Suprapubic skin (tissue), 4 donors: Measurements from ENCODE around the gene PTPN20. TPM values are rescaled to one million over a fixed set of nuclear protein-coding genes. Genes with fewer than 3 reads are reported as not detected.

ENCODE experiments used
- DNase-seq, 2 donors: peaks; one replicate each; pipeline ENCODE4 v3.0.0-alpha.2; 2019; ENCODE audit warnings: low spot score in 2 of 2
- H3K27ac ChIP-seq: fragments of 200-600 bp; sonication (generic); one replicate; pipeline ENCODE4 v1.5.1; 2019
- H3K27me3 ChIP-seq: fragments of 200-600 bp; sonication (generic); one replicate; pipeline ENCODE4 v1.5.1; 2019
- H3K36me3 ChIP-seq: fragments of 200-600 bp; sonication (generic); one replicate; pipeline ENCODE4 v1.5.1; 2019
- H3K4me1 ChIP-seq: fragments of 200-600 bp; sonication (generic); one replicate; pipeline ENCODE4 v1.5.1; 2019
- H3K4me3 ChIP-seq: fragments of 200-600 bp; sonication (generic); one replicate; pipeline ENCODE4 v1.5.1; 2019; ENCODE audit warnings: mild to moderate bottlenecking
- H3K9me3 ChIP-seq: fragments of 200-600 bp; sonication (generic); one replicate; pipeline ENCODE4 v1.5.1; 2019
- CTCF ChIP-seq, 2 donors: fragments of 200-600 bp in 1 of 2; fragments of 450-650 bp in 1 of 2; sonication (generic) in 1 of 2; IDR thresholded peaks; one replicate each; pipeline ENCODE4 v1.5.1; 2016 to 2019; ENCODE audit warnings: antibody characterized with exemption in 2 of 2, mild to moderate bottlenecking in 1 of 2, moderate library complexity in 1 of 2
- EP300 ChIP-seq: sonication (generic); formaldehyde crosslinking; IDR thresholded peaks from one replicate; pipeline ENCODE4 v1.6.1; 2017; ENCODE audit warnings: antibody characterized with exemption
- POLR2A ChIP-seq, 2 donors: fragments of 450-650 bp; IDR thresholded peaks; one replicate each; pipeline ENCODE4 v1.6.1; 2017; ENCODE audit warnings: antibody characterized with exemption in 2 of 2, mild to moderate bottlenecking in 2 of 2, moderate library complexity in 2 of 2
- POLR2AphosphoS5 ChIP-seq, 3 donors: sonication (generic); formaldehyde crosslinking; IDR thresholded peaks; one replicate each; pipeline ENCODE4 v1.6.1; 2017; ENCODE audit warnings: antibody characterized with exemption in 3 of 3
- WGBS: methylation state at CpG from one replicate; pipeline ENCODE4 v1.1.5; 2018; 5-methylcytosine and 5-hydroxymethylcytosine counted together
- total RNA-seq, 4 donors: library from RNA; depleted of rRNA; stranded (reverse); fragments of >200 nt; gene quantifications; one replicate each; pipeline ENCODE4 v1.1.0, GENCODE V29; 2016

PTPN20 gene
- total RNA-seq, 4 donors from 2014 or later: 3.2 to 11.5 (median 6.4) TPM

- H3K27me3 ChIP-seq: no peaks in the 10 kb centered on the region
- H3K27ac ChIP-seq: no peak overlapping the region
- H3K4me1 ChIP-seq: peaks cover 6% of the 10 kb centered on the region
- TF ChIP-seq EP300 (no peak), CTCF (IDR thresholded peaks at IDR 0.05) (no peak), POLR2AphosphoS5 (IDR thresholded peaks at IDR 0.05) (no peak)
- no peak overlapping the region for H3K4me3 ChIP-seq
- peak; percentile 47 to 68 for DNase-seq
- H3K36me3 ChIP-seq: no peaks in the 10 kb centered on the region
- no peaks in the 10 kb centered on the region for H3K9me3 ChIP-seq
- 60% methylated on average over 6 of the region's 9 CpGs for WGBS
These were observed 116.0 kb downstream of the PTPN20 start for GRCh38 chr10:47027108-47027783.

- H3K27me3 ChIP-seq: no peaks in the 10 kb centered on the region
- H3K4me3 ChIP-seq: no peak overlapping the region
- H3K36me3 ChIP-seq: no peaks in the 10 kb centered on the region
- 90% methylated on average over 8 of the region's 8 CpGs for WGBS
- H3K4me1 ChIP-seq: peaks cover 6% of the 10 kb centered on the region
- H3K27ac ChIP-seq: no peak overlapping the region
- no peak for TF ChIP-seq POLR2AphosphoS5 (IDR thresholded peaks at IDR 0.05)
- TF ChIP-seq CTCF (IDR thresholded peaks at IDR 0.05): no peak
- TF ChIP-seq POLR2A (IDR thresholded peaks at IDR 0.05): no peak
- TF ChIP-seq EP300: no peak
- no peaks in the 10 kb centered on the region for H3K9me3 ChIP-seq
- peak; percentile 38 to 61 for DNase-seq
These were observed 116.6 kb downstream of the PTPN20 start for GRCh38 chr10:47027784-47028260.

- Histone ChIP-seq H3K27ac (no peak overlapping the region), H3K9me3 (no peaks in the 10 kb centered on the region), H3K4me3 (no peak overlapping the region), H3K36me3 (no peaks in the 10 kb centered on the region), H3K27me3 (no peaks in the 10 kb centered on the region), H3K4me1 (peaks cover 10% of the 10 kb centered on the region)
- TF ChIP-seq EP300 (no peak), POLR2A (IDR thresholded peaks at IDR 0.05) (no peak), CTCF (IDR thresholded peaks at IDR 0.05) (no peak), POLR2AphosphoS5 (IDR thresholded peaks at IDR 0.05) (no peak)
- DNase-seq: peak; percentile 38 to 69
- 96% methylated on average over 8 of the region's 8 CpGs for WGBS
These were observed 117.2 kb downstream of the PTPN20 start for GRCh38 chr10:47028466-47028865.

GRCh38 chr10:47029181-47030009 lies 118.2 kb downstream of the PTPN20 start:
- H3K27me3 ChIP-seq: no peaks in the 10 kb centered on the region
- no peak overlapping the region for H3K4me3 ChIP-seq
- DNase-seq: peak; percentile 38 to 71
- no peaks in the 10 kb centered on the region for H3K36me3 ChIP-seq
- TF ChIP-seq POLR2AphosphoS5 (IDR thresholded peaks at IDR 0.05): no peak
- TF ChIP-seq POLR2A (IDR thresholded peaks at IDR 0.05): no peak
- no peak for TF ChIP-seq CTCF (IDR thresholded peaks at IDR 0.05)
- no peak for TF ChIP-seq EP300
- H3K9me3 ChIP-seq: no peaks in the 10 kb centered on the region
- WGBS: 86% methylated on average over 9 of the region's 13 CpGs
- H3K27ac ChIP-seq: peak overlapping the region; percentile 70
- peaks cover 10% of the 10 kb centered on the region for H3K4me1 ChIP-seq

- no peak overlapping the region for H3K4me3 ChIP-seq
- no peaks in the 10 kb centered on the region for H3K9me3 ChIP-seq
- WGBS: 72% methylated on average over 9 of the region's 10 CpGs
- no peaks in the 10 kb centered on the region for H3K36me3 ChIP-seq
- DNase-seq: peak; percentile 67 to 82
- H3K27me3 ChIP-seq: no peaks in the 10 kb centered on the region
- peaks cover 11% of the 10 kb centered on the region for H3K4me1 ChIP-seq
- H3K27ac ChIP-seq: peak overlapping the region; percentile 75
- no peak for TF ChIP-seq POLR2AphosphoS5 (IDR thresholded peaks at IDR 0.05)
- no peak for TF ChIP-seq CTCF (IDR thresholded peaks at IDR 0.05)
- TF ChIP-seq POLR2A (IDR thresholded peaks at IDR 0.05): no peak
- TF ChIP-seq EP300: no peak
These were observed 119.0 kb downstream of the PTPN20 start for GRCh38 chr10:47030191-47030703.
